Measurements from ENCODE around the gene ATP10A. TPM values are rescaled to one million over a fixed set of nuclear protein-coding genes. Genes with fewer than 3 reads are reported as not detected.

ATP10A gene
- total RNA-seq, 1 donor from 2014 or later, result 0.26 TPM

GRCh38 chr15:25709437-25710159 lies 153.5 kb downstream of the ATP10A start:
- no peak for DNase-seq (ENCODE audit: low read depth)
- Histone ChIP-seq H3K27me3 (ENCODE audit: control insufficient read depth, insufficient read depth, low read length) (no peaks in the 10 kb centered on the region), H3K36me3 (ENCODE audit: control insufficient read depth, insufficient read depth, low read length) (no peaks in the 10 kb centered on the region), H3K4me3 (ENCODE audit: low read depth, low read length) (no peak overlapping the region)
- no peak for FAIRE-seq
- TF ChIP-seq, protein P1, sequence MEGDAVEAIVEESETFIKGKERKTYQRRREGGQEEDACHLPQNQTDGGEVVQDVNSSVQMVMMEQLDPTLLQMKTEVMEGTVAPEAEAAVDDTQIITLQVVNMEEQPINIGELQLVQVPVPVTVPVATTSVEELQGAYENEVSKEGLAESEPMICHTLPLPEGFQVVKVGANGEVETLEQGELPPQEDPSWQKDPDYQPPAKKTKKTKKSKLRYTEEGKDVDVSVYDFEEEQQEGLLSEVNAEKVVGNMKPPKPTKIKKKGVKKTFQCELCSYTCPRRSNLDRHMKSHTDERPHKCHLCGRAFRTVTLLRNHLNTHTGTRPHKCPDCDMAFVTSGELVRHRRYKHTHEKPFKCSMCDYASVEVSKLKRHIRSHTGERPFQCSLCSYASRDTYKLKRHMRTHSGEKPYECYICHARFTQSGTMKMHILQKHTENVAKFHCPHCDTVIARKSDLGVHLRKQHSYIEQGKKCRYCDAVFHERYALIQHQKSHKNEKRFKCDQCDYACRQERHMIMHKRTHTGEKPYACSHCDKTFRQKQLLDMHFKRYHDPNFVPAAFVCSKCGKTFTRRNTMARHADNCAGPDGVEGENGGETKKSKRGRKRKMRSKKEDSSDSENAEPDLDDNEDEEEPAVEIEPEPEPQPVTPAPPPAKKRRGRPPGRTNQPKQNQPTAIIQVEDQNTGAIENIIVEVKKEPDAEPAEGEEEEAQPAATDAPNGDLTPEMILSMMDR (IDR thresholded peaks at IDR 0.05; ENCODE audit: insufficient read depth, low read length, severe bottlenecking), result no peak

DNA sequence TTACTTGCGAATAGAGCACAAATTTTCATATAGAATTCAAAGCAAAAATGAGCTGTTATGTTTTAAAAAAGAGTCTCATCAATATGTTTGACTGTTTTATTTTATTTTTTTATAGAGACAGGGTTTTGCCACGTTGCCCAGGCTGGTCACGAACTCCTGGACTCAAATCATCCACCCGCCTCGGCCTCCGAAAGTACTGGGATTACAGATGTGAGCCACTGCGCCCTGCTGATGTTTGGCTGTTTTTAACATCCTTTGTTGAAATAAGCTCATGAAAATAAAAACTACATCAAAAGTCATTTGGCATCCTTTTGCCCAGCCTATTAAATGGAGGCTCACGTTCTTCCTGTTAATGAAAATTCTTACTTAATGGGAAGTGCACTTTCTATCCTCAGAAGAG lies 154.7 kb downstream of the ATP10A start:
- Histone ChIP-seq H3K27me3 (ENCODE audit: control insufficient read depth, insufficient read depth, low read length) (no peaks in the 10 kb centered on the region), H3K36me3 (ENCODE audit: control insufficient read depth, insufficient read depth, low read length) (no peaks in the 10 kb centered on the region), H3K4me3 (ENCODE audit: low read depth, low read length) (no peak overlapping the region)
- TF ChIP-seq, protein P1 (IDR thresholded peaks at IDR 0.05; ENCODE audit: insufficient read depth, low read length, severe bottlenecking), result no peak
- DNase-seq (ENCODE audit: low read depth), result no peak
- no peak for FAIRE-seq

- Histone ChIP-seq H3K4me3 (ENCODE audit: low read depth, low read length) (no peak overlapping the region), H3K27me3 (ENCODE audit: control insufficient read depth, insufficient read depth, low read length) (no peaks in the 10 kb centered on the region), H3K36me3 (ENCODE audit: control insufficient read depth, insufficient read depth, low read length) (no peaks in the 10 kb centered on the region)
- TF ChIP-seq, protein P1 (IDR thresholded peaks at IDR 0.05; ENCODE audit: insufficient read depth, low read length, severe bottlenecking), result no peak
- no peak for FAIRE-seq
- no peak for DNase-seq (ENCODE audit: low read depth)
Measured at GRCh38 chr15:25707656-25708365, 155.3 kb downstream of the ATP10A start.

DNA sequence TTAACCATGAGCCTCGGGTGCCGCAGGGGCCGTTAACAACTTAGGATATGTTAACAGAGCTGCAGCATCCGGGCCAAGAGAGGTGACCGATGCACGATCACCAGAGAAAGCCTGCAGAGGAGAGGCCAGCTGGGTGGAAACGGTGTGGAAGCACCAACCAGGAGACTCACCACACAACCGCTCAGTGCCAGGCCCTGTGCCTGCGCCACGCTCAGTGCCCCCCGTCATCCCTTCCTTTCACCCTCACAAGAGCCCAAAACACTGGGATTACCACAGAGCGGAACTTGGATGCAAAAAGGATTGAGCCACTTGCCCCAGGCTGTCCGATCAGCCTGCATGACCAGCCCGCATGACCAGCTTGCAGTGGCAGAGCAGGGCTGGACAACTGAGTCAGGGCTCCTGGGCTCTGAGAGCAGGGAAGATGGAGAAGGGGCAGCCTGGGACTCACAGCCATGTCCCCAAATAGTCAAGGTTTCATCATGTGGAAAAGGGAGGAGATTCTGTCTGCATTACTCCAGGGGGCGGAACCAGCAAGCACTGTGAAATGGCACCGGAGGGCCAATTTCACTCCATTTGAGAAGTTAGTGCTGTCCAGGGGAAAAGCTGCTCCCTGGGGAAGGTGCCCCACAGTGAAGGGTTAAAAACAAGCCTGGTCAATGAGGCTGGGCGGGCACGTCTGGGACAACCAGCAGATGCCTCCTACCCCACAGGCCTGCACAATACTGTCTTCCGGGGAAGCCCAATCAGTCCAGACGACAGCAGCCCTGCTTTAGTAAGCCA lies 156.8 kb downstream of the ATP10A start:
- no peak for FAIRE-seq
- no peak for DNase-seq (ENCODE audit: low read depth)

DNA sequence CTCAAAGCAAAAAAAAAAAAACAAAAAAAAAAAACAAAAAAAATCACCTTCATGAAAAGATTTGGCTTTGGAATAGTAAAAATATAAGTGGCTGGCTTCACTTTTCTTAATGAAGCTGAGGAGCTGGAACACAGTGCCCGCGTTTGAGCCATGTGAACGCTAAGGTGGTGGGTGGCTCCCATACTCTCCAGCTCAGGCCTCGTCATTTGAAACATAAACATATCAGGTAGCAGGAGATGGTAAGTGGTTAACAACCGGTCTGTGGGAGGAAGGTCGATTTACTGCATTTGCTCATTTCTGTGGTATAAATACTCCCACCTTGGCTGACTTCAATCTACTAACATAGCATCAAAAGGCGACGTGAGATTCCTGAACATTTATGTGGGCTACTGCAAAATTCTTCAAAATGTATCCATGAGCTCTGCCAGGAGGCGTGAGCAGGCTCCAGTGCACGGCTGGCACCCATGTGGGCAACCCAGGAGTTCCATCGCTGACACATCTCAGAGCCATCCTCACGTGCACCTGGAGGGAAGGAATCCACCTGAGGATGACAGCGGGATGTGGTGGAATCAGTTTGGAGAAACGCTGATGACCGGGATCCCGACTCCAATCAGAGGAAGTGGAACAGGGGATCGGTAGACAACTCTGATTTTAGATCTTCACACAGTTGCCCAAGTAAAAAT lies 157.6 kb downstream of the ATP10A start:
- FAIRE-seq (no peak), DNase-seq (ENCODE audit: low read depth) (no peak)
- no peaks in the 10 kb centered on the region for H3K36me3 ChIP-seq (ENCODE audit: control insufficient read depth, insufficient read depth, low read length)
- H3K27me3 ChIP-seq (ENCODE audit: control insufficient read depth, insufficient read depth, low read length), result no peaks in the 10 kb centered on the region
- TF ChIP-seq, protein P1 (IDR thresholded peaks at IDR 0.05; ENCODE audit: insufficient read depth, low read length, severe bottlenecking), result no peak
- no peak overlapping the region for H3K4me3 ChIP-seq (ENCODE audit: low read depth, low read length)

More for the DNA sequence above, 156.8 kb downstream of the ATP10A start:
- Histone ChIP-seq H3K4me3 (ENCODE audit: low read depth, low read length) (no peak overlapping the region), H3K36me3 (ENCODE audit: control insufficient read depth, insufficient read depth, low read length) (no peaks in the 10 kb centered on the region), H3K27me3 (ENCODE audit: control insufficient read depth, insufficient read depth, low read length) (no peaks in the 10 kb centered on the region)
- TF ChIP-seq, protein P1 (IDR thresholded peaks at IDR 0.05; ENCODE audit: insufficient read depth, low read length, severe bottlenecking), result no peak

Data from bronchial epithelial cell (primary cell).